Liver (tissue), 9 donors: ENCODE measurements around the gene MYO3B. TPM values are rescaled to one million over a fixed set of nuclear protein-coding genes. Genes with fewer than 3 reads are reported as not detected.

ENCODE experiments used
- DNase-seq: peaks from one replicate; pipeline ENCODE4 v3.0.0-alpha.2; 2017; ENCODE audit warnings: low spot score
- H3K27ac ChIP-seq, 2 donors: one replicate each; pipeline ENCODE4 v1.7.0; 2013; ENCODE audit warnings: inconsistent platforms in 2 of 2, low read length in 2 of 2, control low read depth in 1 of 2, low read depth in 1 of 2, mild to moderate bottlenecking in 1 of 2
- H3K27me3 ChIP-seq, 4 donors: one replicate each; pipeline versions ENCODE4 v1.6.1 to v1.7.0; 2013; ENCODE audit warnings: low read length in 3 of 4, inconsistent platforms in 1 of 4, mild to moderate bottlenecking in 1 of 4, moderate library complexity in 1 of 4; ENCODE audit not compliant: control insufficient read depth in 4 of 4, insufficient read depth in 4 of 4
- H3K36me3 ChIP-seq, 4 donors: one replicate each; pipeline versions ENCODE4 v1.6.1 to v1.7.0; 2013; ENCODE audit warnings: low read length in 3 of 4, mild to moderate bottlenecking in 3 of 4, low read depth in 1 of 4, moderate library complexity in 1 of 4; ENCODE audit not compliant: control insufficient read depth in 4 of 4, insufficient read depth in 3 of 4
- H3K4me1 ChIP-seq, 4 donors: one replicate each; pipeline versions ENCODE4 v1.6.1 to v1.7.0; 2013; ENCODE audit warnings: low read length in 3 of 4, mild to moderate bottlenecking in 3 of 4, moderate library complexity in 1 of 4; ENCODE audit not compliant: control insufficient read depth in 4 of 4, insufficient read depth in 4 of 4
- H3K4me3 ChIP-seq, 3 donors: one replicate each; pipeline versions ENCODE4 v1.6.1 to v1.7.0; 2013; ENCODE audit warnings: low read length in 3 of 3, control low read depth in 1 of 3, low read depth in 1 of 3, mild to moderate bottlenecking in 1 of 3
- H3K9ac ChIP-seq, 2 donors: one replicate each; pipeline ENCODE4 v1.7.0; 2013; ENCODE audit warnings: low read length in 2 of 2, mild to moderate bottlenecking in 2 of 2, moderate library complexity in 2 of 2, control low read depth in 1 of 2, low read depth in 1 of 2
- H3K9me3 ChIP-seq, 4 donors: one replicate each; pipeline versions ENCODE4 v1.6.1 to v1.7.0; 2013; ENCODE audit warnings: low read length in 3 of 4; ENCODE audit not compliant: control insufficient read depth in 4 of 4
- ATF3 ChIP-seq: IDR thresholded peaks from 2 replicates; pipeline ENCODE4 v1.6.1; 2016; ENCODE audit warnings: antibody characterized with exemption
- CTCF ChIP-seq: fragments of 150-350 bp; IDR thresholded peaks from 2 replicates; pipeline ENCODE4 v1.5.1; 2017; ENCODE audit warnings: improper control_type of control experiment, low read depth, low read length; ENCODE audit not compliant: missing input control
- FOXA1 ChIP-seq: IDR thresholded peaks from 2 replicates; pipeline ENCODE4 v1.6.1; 2016; ENCODE audit warnings: antibody characterized with exemption
- FOXA2 ChIP-seq: IDR thresholded peaks from 2 replicates; pipeline ENCODE4 v1.6.1; 2016; ENCODE audit warnings: antibody characterized with exemption
- GABPA ChIP-seq, 2 donors: IDR thresholded peaks in 1 of 2; conservative IDR thresholded peaks in 1 of 2; 2 replicates each; pipeline ENCODE4 v1.6.1; 2016; ENCODE audit warnings: antibody characterized with exemption in 2 of 2, mild to moderate bottlenecking in 1 of 2, moderate library complexity in 1 of 2
- HNF4G ChIP-seq: IDR thresholded peaks from 2 replicates; pipeline ENCODE4 v1.6.1; 2016; ENCODE audit warnings: antibody characterized with exemption
- JUND ChIP-seq, 2 donors: IDR thresholded peaks; 2 replicates each; pipeline ENCODE4 v1.6.1; 2016; ENCODE audit warnings: antibody characterized with exemption in 2 of 2
- MAX ChIP-seq: IDR thresholded peaks from 2 replicates; pipeline ENCODE4 v1.6.1; 2016; ENCODE audit warnings: antibody characterized with exemption
- NR2F2 ChIP-seq: IDR thresholded peaks from 2 replicates; pipeline ENCODE4 v1.6.1; 2016; ENCODE audit warnings: antibody characterized with exemption
- RAD21 ChIP-seq, 2 donors: IDR thresholded peaks; 2 replicates each; pipeline ENCODE4 v1.6.1; 2016; ENCODE audit warnings: antibody characterized with exemption in 2 of 2, mild to moderate bottlenecking in 2 of 2
- RXRA ChIP-seq, 2 donors: IDR thresholded peaks; 2 replicates each; pipeline ENCODE4 v1.6.1; 2017 to 2018; ENCODE audit warnings: antibody characterized with exemption in 2 of 2, mild to moderate bottlenecking in 1 of 2
- SP1 ChIP-seq: IDR thresholded peaks from 2 replicates; pipeline ENCODE4 v1.6.1; 2018; ENCODE audit warnings: antibody characterized with exemption, mild to moderate bottlenecking
- TAF1 ChIP-seq: conservative IDR thresholded peaks from 2 replicates; pipeline ENCODE4 v1.6.1; 2016; ENCODE audit warnings: antibody characterized with exemption, mild to moderate bottlenecking
- YY1 ChIP-seq: IDR thresholded peaks from 2 replicates; pipeline ENCODE4 v1.6.1; 2016; ENCODE audit warnings: antibody characterized with exemption, mild to moderate bottlenecking
- ZBTB33 ChIP-seq: IDR thresholded peaks from 2 replicates; pipeline ENCODE4 v1.6.1; 2016; ENCODE audit warnings: antibody characterized with exemption
- WGBS: extraction: QIAGEN DNeasy Blood & Tissue Kit; methylation state at CpG from one replicate; pipeline ENCODE4 v1.1.7; 2013; 5-methylcytosine and 5-hydroxymethylcytosine counted together
- polyA plus RNA-seq, 2 donors: library from polyadenylated mRNA; stranded (reverse) in 1 of 2; unstranded in 1 of 2; fragments of 200-250 nt in 1 of 2; fragments of >200 nt in 1 of 2; fragmentation: Nextera tagmentation in 1 of 2; extraction: Ambion mirVana in 1 of 2; gene quantifications; one replicate each; pipeline versions ENCODE4 v1.2.1 to v1.2.3, GENCODE V29; 2013 to 2015
- total RNA-seq, 2 donors: library from RNA; depleted of rRNA; stranded (reverse); fragments of >200 nt; gene quantifications; one replicate each; pipeline ENCODE4 v1.2.3, GENCODE V29; 2014
- donor health status: healthy.
- donor health status: healthy.
- donor health status: healthy.
- donor health status: healthy.
- donor health status: healthy.

The MYO3B gene
- total and polyA plus RNA-seq, 4 donors, result under 0.01 to 0.05 TPM; not detected in 2

- TF ChIP-seq ATF3 (no peak), MAX (no peak), TAF1 (no peak), YY1 (no peak), ZBTB33 (no peak), FOXA2 (no peak), GABPA (IDR thresholded peaks at IDR 0.05 in 1 of 2, conservative IDR thresholded peaks at IDR 0.05 in 1 of 2) (no peak), NR2F2 (no peak), RAD21 (IDR thresholded peaks at IDR 0.05) (no peak), CTCF (no peak), JUND (IDR thresholded peaks at IDR 0.05) (no peak), SP1 (no peak), HNF4G (no peak)
- no peaks in the 10 kb centered on the region for H3K4me1 ChIP-seq
- H3K27me3 ChIP-seq, result no peaks in the 10 kb centered on the region
- no peak for DNase-seq
- peaks cover 0 to 3% (median 1%) of the 10 kb centered on the region in 4 donors for H3K9me3 ChIP-seq
- no peak overlapping the region for H3K27ac ChIP-seq
- H3K36me3 ChIP-seq, result no peaks in the 10 kb centered on the region
- H3K9ac ChIP-seq, result no peak overlapping the region
- H3K4me3 ChIP-seq, result no peak overlapping the region
Measured at GRCh38 chr2:170298861-170299429, 121.0 kb downstream of the MYO3B start.

GRCh38 chr2:170300993-170301392 lies 123.0 kb downstream of the MYO3B start:
- no peak for DNase-seq
- Histone ChIP-seq H3K27ac (no peak overlapping the region), H3K9me3 (peaks cover 0 to under 1% (median 0%) of the 10 kb centered on the region in 4 donors), H3K4me3 (no peak overlapping the region), H3K27me3 (no peaks in the 10 kb centered on the region), H3K36me3 (no peaks in the 10 kb centered on the region), H3K9ac (no peak overlapping the region), H3K4me1 (no peaks in the 10 kb centered on the region)
- WGBS, result 82% methylated on average over 1 of the region's 1 CpG
- TF ChIP-seq FOXA2, result no peak
- TF ChIP-seq SP1, result no peak
- no peak for TF ChIP-seq FOXA1
- no peak for TF ChIP-seq ZBTB33
- TF ChIP-seq HNF4G, result no peak
- TF ChIP-seq NR2F2, result no peak
- no peak for TF ChIP-seq RAD21 (IDR thresholded peaks at IDR 0.05)
- TF ChIP-seq ATF3, result no peak
- no peak for TF ChIP-seq RXRA (IDR thresholded peaks at IDR 0.05)
